NCI-H446 treated with DMSO at 0.1 percent for 48 hours (cell line): ENCODE measurements around the gene FITM1.

Experiments
- DNase-seq: peaks from one replicate; lab custom pipeline; 2025; lab: John Stamatoyannopoulos, UW

The FITM1 gene

DNA sequence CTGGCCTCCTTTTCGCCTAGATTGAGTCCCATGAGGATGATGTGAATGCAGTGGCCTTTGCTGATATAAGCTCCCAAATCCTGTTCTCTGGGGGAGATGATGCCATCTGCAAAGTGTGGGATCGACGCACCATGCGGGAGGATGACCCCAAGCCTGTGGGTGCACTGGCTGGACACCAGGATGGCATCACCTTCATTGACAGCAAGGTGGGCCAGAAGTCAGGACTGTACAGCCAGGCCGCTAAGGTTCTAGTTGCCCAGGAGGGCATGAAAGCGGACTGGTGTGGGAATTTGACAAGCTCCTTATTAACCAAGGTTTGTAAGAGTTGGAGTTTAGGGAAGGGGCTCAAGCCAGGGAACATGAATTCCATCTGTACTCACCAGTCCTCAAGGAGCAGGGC, 10.8 kb upstream of the FITM1 start:
- no peak for DNase-seq

DNA sequence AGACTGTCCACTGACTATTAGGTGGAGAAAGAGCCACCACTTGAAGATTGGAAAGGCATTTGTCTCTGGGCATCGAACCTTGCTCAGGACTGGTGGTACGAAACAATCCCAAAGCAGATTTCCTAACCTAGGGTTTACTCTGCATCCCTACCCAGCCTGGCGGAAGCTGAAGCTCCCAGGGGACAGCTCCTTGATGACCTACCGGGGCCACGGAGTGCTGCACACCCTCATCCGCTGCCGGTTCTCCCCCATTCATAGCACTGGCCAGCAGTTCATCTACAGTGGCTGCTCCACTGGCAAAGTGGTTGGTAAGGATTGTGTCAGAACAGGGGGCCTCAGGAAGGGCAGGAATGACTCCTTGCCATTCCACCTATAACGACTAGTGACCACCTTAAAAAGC, 9.2 kb upstream of the FITM1 start:
- no peak for DNase-seq

DNA sequence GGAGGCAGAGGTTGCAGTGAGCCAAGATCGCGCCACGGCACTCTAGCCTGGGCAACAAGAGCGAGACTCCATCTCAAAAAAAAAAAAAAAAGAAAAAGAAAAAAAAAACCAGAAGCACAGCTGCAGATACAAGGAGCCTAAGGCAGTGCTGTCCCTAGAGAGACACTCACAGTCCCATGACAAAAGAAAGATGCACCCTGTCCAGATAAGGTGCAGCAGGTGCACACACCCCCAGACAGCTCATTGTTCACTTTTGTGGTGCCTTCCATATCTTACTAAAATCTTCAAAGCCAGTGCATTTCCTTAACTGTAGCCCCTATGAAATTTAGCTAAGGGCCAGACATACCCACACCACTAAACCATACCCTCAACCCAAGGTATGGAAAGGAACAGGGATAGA, 8.0 kb upstream of the FITM1 start:
- DNase-seq, result no peak

DNA sequence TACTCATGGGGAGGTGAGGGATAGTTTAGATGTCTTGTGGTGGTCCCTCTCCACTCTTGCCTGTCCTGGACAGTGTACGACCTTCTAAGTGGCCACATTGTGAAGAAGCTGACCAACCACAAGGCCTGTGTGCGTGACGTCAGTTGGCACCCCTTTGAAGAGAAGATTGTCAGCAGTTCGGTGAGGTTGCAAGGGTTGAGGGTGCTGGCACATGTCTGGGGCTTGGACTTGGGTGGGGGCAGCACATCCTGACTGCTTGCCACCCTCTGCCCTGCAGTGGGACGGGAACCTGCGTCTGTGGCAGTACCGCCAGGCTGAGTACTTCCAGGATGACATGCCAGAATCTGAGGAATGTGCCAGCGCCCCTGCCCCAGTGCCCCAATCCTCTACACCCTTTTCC, 7.6 kb upstream of the FITM1 start:
- DNase-seq, result no peak

DNA sequence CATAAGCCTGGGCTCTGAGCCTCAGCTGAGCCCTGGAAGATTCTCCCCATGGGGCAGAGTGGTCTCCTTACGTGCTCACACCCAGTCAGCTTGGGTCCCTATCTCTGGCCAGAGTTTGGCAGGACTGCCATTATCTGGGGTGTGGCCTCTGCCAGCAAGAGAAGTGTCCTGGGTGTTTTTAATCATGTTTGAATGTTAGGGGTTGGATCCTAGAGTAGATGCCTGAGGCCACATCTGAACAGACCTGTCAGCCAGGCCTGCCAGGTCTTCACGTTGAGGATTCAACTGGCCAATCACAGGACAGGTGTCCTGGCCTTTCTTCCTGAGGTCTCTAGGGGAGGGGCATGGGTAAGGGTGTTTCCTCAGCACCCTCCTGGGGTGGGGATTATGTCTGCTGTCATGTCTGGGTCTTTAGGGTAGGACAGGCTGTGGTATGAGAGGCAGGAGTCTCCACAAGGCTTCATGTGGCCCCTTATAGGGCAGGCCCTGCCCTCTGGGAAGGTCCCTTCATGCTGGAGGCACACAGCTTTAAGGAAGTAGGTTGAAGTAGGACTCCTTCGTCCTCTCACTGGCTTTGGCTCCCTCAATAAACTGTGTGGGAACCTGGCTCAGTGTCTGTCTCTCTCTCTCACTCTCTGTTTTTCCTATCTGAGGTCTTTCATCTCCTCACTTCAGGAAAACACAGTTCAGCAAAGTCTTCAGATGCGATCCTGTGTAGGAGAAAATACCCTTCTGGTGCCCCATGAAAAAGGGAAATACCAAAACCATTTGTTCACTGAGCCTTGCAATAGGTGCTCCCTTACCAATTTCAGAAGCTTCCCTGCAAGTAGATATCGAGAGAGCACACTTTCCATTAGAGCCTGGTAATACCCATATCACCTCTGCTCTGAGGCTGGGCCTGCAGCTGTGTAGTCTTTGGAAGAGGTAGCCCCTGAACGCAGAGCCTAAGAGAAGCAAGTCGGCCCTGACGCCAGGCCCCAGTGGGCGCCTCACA, 6.7 kb upstream of the FITM1 start:
- DNase-seq, result no peak

DNA sequence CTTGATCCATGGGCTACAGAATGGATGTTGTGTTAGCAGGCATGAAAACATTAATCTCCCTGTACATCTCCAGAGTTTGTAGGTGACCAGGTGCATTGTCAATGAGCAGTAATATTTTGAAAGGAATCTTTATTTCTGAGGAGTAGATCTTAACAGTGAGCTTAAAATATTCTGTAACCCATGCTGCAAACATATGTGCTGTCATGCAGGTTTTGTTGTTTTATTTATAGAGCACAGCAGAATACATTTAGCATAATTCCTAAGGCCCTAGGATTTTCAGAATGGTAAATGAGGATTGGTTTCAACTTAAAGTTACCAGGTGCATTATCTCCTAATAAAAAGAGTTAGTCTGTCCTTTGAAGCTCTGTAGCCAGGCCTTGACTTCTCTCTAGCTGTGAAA, 3.5 kb upstream of the FITM1 start:
- DNase-seq, result no peak

GRCh38 chr14:24127673-24128072, 2.8 kb upstream of the FITM1 start:
- DNase-seq, result no peak

GRCh38 chr14:24129410-24129998, 955 bp upstream of the FITM1 start:
- DNase-seq, result no peak

DNA sequence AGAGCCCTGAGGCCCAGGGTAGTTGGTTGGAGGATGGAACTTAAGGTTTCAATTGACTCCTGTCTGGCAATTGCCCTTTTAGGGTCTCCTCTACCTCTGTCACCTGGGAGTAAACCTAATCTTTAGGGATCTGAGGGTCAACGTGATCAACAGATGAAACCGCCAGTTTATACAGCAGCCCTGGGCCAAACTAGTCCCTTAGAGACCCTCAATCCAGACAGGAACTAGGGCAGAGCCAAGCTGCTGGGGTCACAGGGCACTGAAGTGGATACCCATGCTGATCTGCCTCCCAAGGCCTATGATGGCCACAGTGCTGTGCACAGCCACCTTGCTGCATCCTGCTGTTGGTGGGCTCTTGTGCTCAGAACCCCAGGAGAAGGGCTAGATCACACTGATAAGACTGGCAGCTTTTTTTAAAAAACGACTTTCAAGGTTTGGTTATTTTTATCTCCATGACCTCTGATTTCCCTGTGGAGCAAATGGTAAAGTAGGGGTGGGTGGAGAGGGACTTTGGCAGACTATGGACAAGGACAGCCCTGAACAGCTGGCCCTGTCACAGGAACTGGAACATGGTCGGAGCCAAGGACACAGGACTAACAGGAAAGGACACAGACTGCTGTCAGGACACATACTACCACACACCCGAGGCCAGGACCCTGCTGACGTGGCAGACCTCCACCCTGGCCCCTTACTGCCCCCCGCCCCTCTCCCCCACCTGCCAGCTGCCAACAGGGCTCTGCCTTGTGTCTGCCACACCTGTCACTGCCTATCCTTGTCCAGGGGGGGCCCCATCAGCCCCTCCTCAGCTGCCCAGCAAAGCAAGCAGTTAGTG, 474 bp downstream of the FITM1 start:
- no peak for DNase-seq

DNA sequence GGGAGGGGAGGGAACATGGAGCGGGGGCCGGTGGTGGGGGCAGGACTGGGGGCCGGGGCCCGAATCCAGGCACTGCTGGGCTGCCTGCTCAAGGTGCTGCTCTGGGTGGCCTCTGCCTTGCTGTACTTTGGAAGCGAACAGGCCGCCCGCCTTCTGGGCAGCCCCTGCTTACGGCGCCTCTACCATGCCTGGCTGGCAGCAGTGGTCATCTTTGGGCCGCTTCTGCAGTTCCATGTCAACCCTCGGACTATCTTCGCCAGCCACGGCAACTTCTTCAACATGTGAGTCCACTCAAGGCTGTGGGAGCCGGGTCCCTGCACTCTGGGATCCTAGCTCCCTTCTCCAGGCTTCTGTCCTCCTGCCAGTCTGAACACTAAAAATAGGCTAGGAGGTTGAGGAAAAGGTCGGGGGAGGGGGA, 1.1 kb downstream of the FITM1 start:
- DNase-seq, result no peak

- DNase-seq, result no peak
These were observed 1.7 kb downstream of the FITM1 start for GRCh38 chr14:24132061-24132685.

- DNase-seq, result no peak
These were observed 2.5 kb downstream of the FITM1 start for GRCh38 chr14:24132976-24133375.

DNA sequence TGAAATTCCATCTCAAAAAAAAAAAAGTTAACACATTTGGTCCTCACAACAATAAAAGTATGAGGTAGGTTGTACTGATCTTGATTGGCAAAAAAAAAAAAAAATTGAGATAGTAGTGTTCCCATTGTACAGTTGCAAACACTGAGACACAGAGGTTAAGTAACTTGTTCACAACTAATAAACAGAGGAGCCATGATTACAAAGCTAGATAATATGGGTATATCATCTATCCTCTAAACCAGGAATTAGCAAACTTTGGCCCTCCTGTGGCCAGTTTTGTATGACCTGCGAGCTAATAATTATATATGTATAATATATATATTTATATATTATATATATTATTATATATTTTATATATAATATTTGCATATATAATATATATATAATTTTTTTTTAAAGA, 3.3 kb downstream of the FITM1 start:
- DNase-seq, result no peak

- no peak for DNase-seq
These were observed 5.0 kb downstream of the FITM1 start for GRCh38 chr14:24135584-24135833.

DNA sequence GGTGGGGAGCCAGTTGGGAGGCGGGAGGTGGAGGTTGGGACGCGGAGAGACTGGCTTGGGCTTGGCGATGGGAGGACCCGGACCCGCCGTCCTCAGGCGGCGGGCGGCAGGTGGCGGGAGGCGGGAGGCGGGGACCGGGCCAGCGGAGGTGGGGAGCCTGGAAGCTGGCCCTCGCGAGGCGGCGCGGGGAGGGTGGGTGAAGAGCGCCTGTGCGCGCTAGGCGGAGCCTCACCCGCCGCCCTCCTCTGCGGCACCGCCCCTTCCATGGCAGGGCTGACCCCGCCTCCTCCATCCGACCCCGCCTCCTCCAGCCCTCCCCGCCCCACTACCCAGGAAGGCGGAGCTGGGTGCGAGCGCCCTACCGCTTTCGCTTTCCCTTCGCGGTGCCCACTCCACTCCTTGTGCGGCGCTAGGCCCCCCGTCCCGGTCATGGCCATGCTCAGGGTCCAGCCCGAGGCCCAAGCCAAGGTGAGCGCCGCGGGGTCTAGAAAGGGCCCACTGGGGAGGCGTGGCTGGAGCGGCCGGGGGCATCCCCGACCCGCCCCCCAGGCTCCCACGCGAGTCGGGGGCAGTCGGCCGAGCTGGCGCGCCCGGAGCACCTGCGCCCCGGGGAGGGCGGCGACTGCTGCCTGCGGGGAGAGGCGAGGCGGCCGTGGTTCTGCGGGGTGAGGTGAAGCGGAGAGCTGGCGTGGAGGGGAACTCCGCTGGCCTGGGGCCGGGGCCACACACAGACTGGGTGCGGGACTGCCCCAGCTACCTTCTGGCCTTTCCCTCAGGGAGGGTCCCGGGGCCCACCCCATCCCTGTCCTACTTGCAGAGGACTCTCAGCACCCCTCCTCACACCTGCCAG, 5.6 kb downstream of the FITM1 start, which contains the start of gene PSME1:
TSS of gene PSME1 (plus strand) at position 361 of the 850 bp plus-strand sequence. CDS start at position 430, 69 bp downstream.
- DNase-seq, result peak; percentile 72

- DNase-seq, result no peak
These were observed 6.4 kb downstream of the FITM1 start for GRCh38 chr14:24136684-24137528.

DNA sequence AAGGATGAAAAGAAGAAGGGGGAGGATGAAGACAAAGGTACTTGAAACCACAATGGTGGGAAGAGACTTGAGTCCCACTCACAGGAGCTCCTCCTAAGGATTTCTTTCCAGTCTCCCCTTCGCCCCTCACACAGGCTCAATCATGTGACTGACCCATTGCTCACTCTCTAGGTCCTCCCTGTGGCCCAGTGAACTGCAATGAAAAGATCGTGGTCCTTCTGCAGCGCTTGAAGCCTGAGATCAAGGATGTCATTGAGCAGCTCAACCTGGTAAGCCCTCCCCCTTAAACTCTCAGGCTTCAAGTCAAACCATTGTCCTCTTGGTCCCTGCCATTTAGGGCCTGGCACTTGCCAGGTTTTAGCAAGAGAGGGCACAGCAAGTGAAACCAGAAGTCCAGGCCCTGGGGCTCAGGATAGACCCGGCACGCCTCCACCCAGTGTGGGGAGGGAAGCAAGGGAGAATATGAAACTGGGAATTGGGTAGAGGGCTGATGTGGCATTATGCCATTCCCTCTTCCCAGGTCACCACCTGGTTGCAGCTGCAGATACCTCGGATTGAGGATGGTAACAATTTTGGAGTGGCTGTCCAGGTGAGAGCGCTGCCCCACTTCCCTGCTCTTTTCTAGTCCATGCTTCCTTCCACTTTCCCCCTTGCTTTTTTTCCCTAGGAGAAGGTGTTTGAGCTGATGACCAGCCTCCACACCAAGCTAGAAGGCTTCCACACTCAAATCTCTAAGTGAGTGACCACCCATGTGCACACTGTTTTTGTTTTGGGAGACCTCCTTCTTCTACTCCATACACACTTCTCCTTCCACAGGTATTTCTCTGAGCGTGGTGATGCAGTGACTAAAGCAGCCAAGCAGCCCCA, 7.3 kb downstream of the FITM1 start:
- DNase-seq, result no peak

DNA sequence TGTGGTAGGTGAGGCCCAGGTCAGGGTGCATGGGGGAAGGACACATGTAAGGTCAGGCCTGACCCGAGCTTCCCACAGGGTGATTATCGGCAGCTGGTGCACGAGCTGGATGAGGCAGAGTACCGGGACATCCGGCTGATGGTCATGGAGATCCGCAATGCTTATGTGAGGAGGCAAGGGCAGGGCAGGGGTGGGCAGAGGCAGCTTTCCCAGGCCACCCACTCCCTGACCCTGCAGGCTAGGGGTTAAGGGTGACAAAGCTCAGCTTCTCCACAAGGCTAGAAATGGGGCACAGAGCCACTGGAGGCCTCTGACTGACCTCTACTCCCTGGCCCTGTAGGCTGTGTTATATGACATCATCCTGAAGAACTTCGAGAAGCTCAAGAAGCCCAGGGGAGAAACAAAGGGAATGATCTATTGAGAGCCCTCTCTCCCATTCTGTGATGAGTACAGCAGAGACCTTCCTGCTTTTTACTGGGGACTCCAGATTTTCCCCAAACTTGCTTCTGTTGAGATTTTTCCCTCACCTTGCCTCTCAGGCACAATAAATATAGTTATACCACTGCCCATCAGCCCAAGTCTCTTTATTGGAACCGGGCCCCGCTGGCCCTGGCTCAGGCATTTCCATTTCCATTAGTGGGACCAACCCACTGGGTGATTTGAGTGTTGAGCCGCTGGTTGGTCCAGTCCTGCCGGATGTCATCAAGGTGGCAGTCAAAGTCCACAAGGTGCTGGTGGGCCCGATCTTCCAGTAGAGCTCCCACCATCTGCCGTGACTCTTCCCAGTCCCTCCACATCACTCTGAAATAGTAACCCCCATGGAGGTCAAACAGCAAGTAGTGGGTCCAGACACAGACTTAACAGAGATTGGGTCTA, 8.2 kb downstream of the FITM1 start:
- no peak for DNase-seq
